HepG2 (cell line): ENCODE data around the gene SLC25A23. TPM values are rescaled to one million over a fixed set of nuclear protein-coding genes. Genes with fewer than 3 reads are reported as not detected.

Experiments used
- ATAC-seq: fragments of 200-7000 bp; cut with Tn5 transposase; 3 replicates; pipeline ENCODE4 v1.9.1; 2020; ENCODE audit warnings: mild to moderate bottlenecking, moderate library complexity
- BruUV-seq: library from RNA; stranded (reverse); fragments of 400-500 nt; replicated peaks from 2 replicates; lab custom pipeline; 2021; lab: Mats Ljungman, UMichigan
- CTCF ChIA-PET: fragments of 300-600 bp; formaldehyde crosslinking; extraction: SDS; loops from one replicate; lab custom pipeline; 2021; ENCODE audit warnings: low total read pairs, inconsistent platforms, low intra/inter-chr PET ratio; lab: Yijun Ruan, JAX
- POLR2A ChIA-PET: fragments of 350-600 bp; sonication (Branson Sonifier 250); formaldehyde crosslinking; loops from one replicate; lab custom pipeline; 2020; ENCODE audit warnings: antibody characterized with exemption, inconsistent platforms; lab: Yijun Ruan, JAX
- DNase-seq: peaks from one replicate; pipeline ENCODE4 v3.0.0-alpha.2; 2015; ENCODE audit warnings: low spot score
- FAIRE-seq: peaks from 3 replicates; lab custom pipeline; 2011; peaks lifted over from hg19 to GRCh38; lab: Jason Lieb, UNC
- H2AFZ ChIP-seq: one replicate; pipeline ENCODE4 v1.6.1; 2011; ENCODE audit warnings: low read length, inconsistent platforms
- H3K27ac ChIP-seq: fragments of 300-600 bp; 3 replicates; pipeline ENCODE4 v1.8.0; 2011; ENCODE audit warnings: mixed run types, mild to moderate bottlenecking, mixed read lengths, low read length, inconsistent platforms; ENCODE audit not compliant: insufficient read depth; ENCODE audit errors: extremely low read length
- H3K27me3 ChIP-seq, 2 experiments: fragments of 200-600 bp in 1 of 2; 2 replicates in 1 of 2; 3 replicates in 1 of 2; pipeline versions ENCODE4 v1.6.0 to v1.8.0; 2011; ENCODE audit warnings: low read length in 2 of 2, mild to moderate bottlenecking in 2 of 2, moderate library complexity in 2 of 2, inconsistent platforms in 1 of 2; ENCODE audit not compliant: insufficient read depth in 2 of 2, control insufficient read depth in 1 of 2
- H3K36me3 ChIP-seq, 2 experiments: fragments of 200-600 bp in 1 of 2; replicated peaks in 1 of 2; 2 replicates in 1 of 2; 3 replicates in 1 of 2; pipeline versions ENCODE4 v1.5.1 to v1.8.0; 2011; ENCODE audit warnings: low read length in 2 of 2, inconsistent platforms in 1 of 2; ENCODE audit not compliant: insufficient read depth in 2 of 2, control insufficient read depth in 1 of 2
- H3K4me1 ChIP-seq: 2 replicates; pipeline ENCODE4 v1.5.1; 2012; ENCODE audit warnings: low read length, inconsistent platforms; ENCODE audit not compliant: insufficient read depth
- H3K4me2 ChIP-seq: 2 replicates; pipeline ENCODE4 v1.6.0; 2011; ENCODE audit warnings: low read depth, low read length, inconsistent platforms
- H3K4me3 ChIP-seq, 3 experiments: fragments of 200-600 bp in 1 of 3; sonication (generic), shearing (Covaris generic) in 1 of 3; replicated peaks in 1 of 3; 2 replicates each; pipeline ENCODE4 v1.5.1; 2011 to 2016; ENCODE audit warnings: low read length in 3 of 3, inconsistent platforms in 2 of 3, low read depth in 2 of 3, mild to moderate bottlenecking in 2 of 3, control low read depth in 1 of 3, mixed read lengths in 1 of 3; ENCODE audit not compliant: insufficient read depth in 1 of 3
- H3K79me2 ChIP-seq: one replicate; pipeline ENCODE4 v1.6.1; 2011; ENCODE audit warnings: low read length, inconsistent platforms; ENCODE audit not compliant: insufficient read depth
- H3K9ac ChIP-seq: 2 replicates; pipeline ENCODE4 v1.6.0; 2011; ENCODE audit warnings: mild to moderate bottlenecking, low read depth, low read length, inconsistent platforms; ENCODE audit not compliant: insufficient read depth
- H3K9me3 ChIP-seq: 2 replicates; pipeline ENCODE4 v1.5.1; 2012; ENCODE audit warnings: mild to moderate bottlenecking, low read length
- H4K20me1 ChIP-seq: 2 replicates; pipeline ENCODE4 v1.6.0; 2011; ENCODE audit warnings: inconsistent platforms, mild to moderate bottlenecking, low read length, moderate library complexity; ENCODE audit not compliant: insufficient read depth
- ARNT2 ChIP-seq: sonication (generic); formaldehyde crosslinking; IDR thresholded peaks from 2 replicates; pipeline ENCODE4 v1.8.0; 2022; ENCODE audit warnings: mild to moderate bottlenecking, low read depth, missing genetic modification reagents, moderate library complexity
- HHEX ChIP-seq: IDR thresholded peaks from 2 replicates; pipeline ENCODE4 v1.6.1; 2016; ENCODE audit warnings: control low read depth
- HNF4G ChIP-seq, 2 experiments: sonication (generic) in 1 of 2; formaldehyde crosslinking in 1 of 2; IDR thresholded peaks; 2 replicates each; pipeline versions ENCODE4 v1.4.0 to v1.6.1; 2011 to 2020; ENCODE audit warnings: borderline replicate concordance in 2 of 2, low read depth in 2 of 2, mild to moderate bottlenecking in 2 of 2, low read length in 1 of 2, missing genetic modification reagents in 1 of 2, moderate library complexity in 1 of 2
- IKZF4 ChIP-seq: sonication (generic); formaldehyde crosslinking; IDR thresholded peaks from 2 replicates; pipeline ENCODE4 v1.5.1; 2020; ENCODE audit warnings: borderline replicate concordance, mild to moderate bottlenecking, low read depth, missing genetic modification reagents; ENCODE audit errors: not compliant biosample characterization
- MTERF4 ChIP-seq: sonication (generic); formaldehyde crosslinking; IDR thresholded peaks from 2 replicates; pipeline ENCODE4 v1.8.0; 2023; ENCODE audit warnings: mild to moderate bottlenecking, missing genetic modification reagents
- MYPOP ChIP-seq: sonication (generic); formaldehyde crosslinking; IDR thresholded peaks from 2 replicates; pipeline ENCODE4 v1.8.1; 2023; ENCODE audit warnings: mild to moderate bottlenecking, moderate library complexity, missing genetic modification reagents
- NFYB ChIP-seq: sonication (generic); formaldehyde crosslinking; IDR thresholded peaks from 2 replicates; pipeline ENCODE4 v1.4.0; 2020; ENCODE audit warnings: missing genetic modification reagents
- NR2F1 ChIP-seq, 2 experiments: fragments of 450-650 bp in 1 of 2; formaldehyde crosslinking in 1 of 2; IDR thresholded peaks; 2 replicates each; pipeline versions ENCODE4 v1.5.0 to v1.6.1; 2016 to 2020; ENCODE audit warnings: mild to moderate bottlenecking in 1 of 2, missing compliant biosample characterization in 1 of 2, missing genetic modification reagents in 1 of 2, moderate library complexity in 1 of 2
- PHF20 ChIP-seq: sonication (generic); formaldehyde crosslinking; IDR thresholded peaks from 2 replicates; pipeline ENCODE4 v1.5.0; 2020; ENCODE audit warnings: mild to moderate bottlenecking, missing genetic modification reagents
- PHF21A ChIP-seq: sonication (generic); formaldehyde crosslinking; IDR thresholded peaks from 2 replicates; pipeline ENCODE4 v1.5.0; 2020; ENCODE audit warnings: mild to moderate bottlenecking, missing genetic modification reagents
- ZKSCAN8 ChIP-seq: IDR thresholded peaks from 2 replicates; pipeline ENCODE4 v1.6.1; 2016; ENCODE audit warnings: borderline replicate concordance, missing genetic modification reagents, missing compliant biosample characterization
- ZMYM4 ChIP-seq: sonication (generic); formaldehyde crosslinking; IDR thresholded peaks from 2 replicates; pipeline ENCODE4 v1.8.1; 2023; ENCODE audit warnings: mild to moderate bottlenecking, missing genetic modification reagents
- ZNF101 ChIP-seq: sonication (generic); formaldehyde crosslinking; IDR thresholded peaks from 2 replicates; pipeline ENCODE4 v1.4.0; 2020; ENCODE audit warnings: mild to moderate bottlenecking, low read depth, missing genetic modification reagents, borderline replicate concordance
- ZNF280D ChIP-seq: sonication (generic); formaldehyde crosslinking; IDR thresholded peaks from 2 replicates; pipeline ENCODE4 v1.5.1; 2020; ENCODE audit warnings: mild to moderate bottlenecking, missing genetic modification reagents
- ZNF33B ChIP-seq: sonication (generic); formaldehyde crosslinking; IDR thresholded peaks from 2 replicates; pipeline ENCODE4 v1.5.1; 2020; ENCODE audit warnings: mild to moderate bottlenecking, missing genetic modification reagents
- ZNF430 ChIP-seq: sonication (generic); formaldehyde crosslinking; IDR thresholded peaks from 2 replicates; pipeline ENCODE4 v1.9.0; 2021; ENCODE audit warnings: mild to moderate bottlenecking, missing genetic modification reagents
- ZNF598 ChIP-seq: sonication (generic); formaldehyde crosslinking; IDR thresholded peaks from 2 replicates; pipeline ENCODE4 v1.5.1; 2020; ENCODE audit warnings: mild to moderate bottlenecking, missing genetic modification reagents, borderline replicate concordance
- ZNF709 ChIP-seq: sonication (generic); formaldehyde crosslinking; IDR thresholded peaks from 2 replicates; pipeline ENCODE4 v1.5.0; 2020; ENCODE audit warnings: mild to moderate bottlenecking, missing genetic modification reagents
- WGBS: methylation state at CpG from one replicate; pipeline ENCODE4 v1.1.6; 2017; ENCODE audit warnings: low lambda C conversion rate; 5-methylcytosine and 5-hydroxymethylcytosine counted together
- in situ Hi-C: cut with HindIII; loops from 2 replicates; pipeline ENCODE4 v1.10.0; 2017; ENCODE audit warnings: low pct_unique_long_range_greater_than_20kb; ENCODE audit not compliant: extremely low pct_ligation_motif_present
- intact Hi-C: fragments of 100-400 bp; cut with micrococcal nuclease; formaldehyde crosslinking; loops from one replicate; pipeline ENCODE4 v1.10.0; 2022; ENCODE audit not compliant: unreplicated experiment
- polyA plus RNA-seq, 8 experiments: library from polyadenylated mRNA; depleted of rRNA in 3 of 8; stranded (reverse) in 7 of 8; unstranded in 1 of 8; fragments of >200 nt; fragmentation: Illumina TruSeq in 4 of 8; extraction: Trizol in 4 of 8; gene quantifications; 2 replicates each; pipeline versions ENCODE4 v1.2.1 to v1.2.3, GENCODE V29; 2011 to 2016; ENCODE audit warnings: low read depth in 4 of 8, missing spikeins in 1 of 8, mixed read lengths in 1 of 8; ENCODE audit not compliant: insufficient read depth in 1 of 8
- total RNA-seq, 5 experiments: library from RNA; depleted of rRNA; stranded (reverse); fragments of >200 nt; fragmentation: Illumina TruSeq; extraction: Trizol; gene quantifications; 2 replicates each; pipeline ENCODE4 v1.2.3, GENCODE V29; 2016; ENCODE audit warnings: low read depth in 1 of 5

Gene SLC25A23
- total and polyA plus RNA-seq, 2 of the 13 experiments (the other 11 are each of a cell fraction or from before 2014, with no cell fraction given): 12.4 to 15.2 TPM

DNA sequence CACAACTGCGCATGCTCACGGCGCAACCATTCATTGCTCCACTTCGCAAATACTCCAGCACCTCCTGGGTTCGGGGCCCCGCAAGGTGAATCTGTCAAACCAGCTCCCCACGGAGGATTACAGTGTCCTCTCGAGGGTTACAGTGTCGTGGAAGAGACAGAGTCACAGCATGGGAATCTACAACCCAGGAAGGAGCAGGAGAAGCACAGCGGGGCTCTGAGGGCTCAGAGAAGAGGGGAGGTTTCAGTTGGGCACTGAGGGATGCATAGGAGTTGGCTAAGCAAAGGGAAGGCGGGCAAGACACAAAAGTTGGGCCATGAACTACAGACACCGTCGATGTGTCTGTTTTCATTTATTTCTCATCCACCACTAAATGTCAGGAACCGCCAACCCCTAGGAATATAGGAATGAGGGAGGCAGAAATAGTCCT lies 65.6 kb downstream of the SLC25A23 start:
- Histone ChIP-seq H3K9ac (peak overlapping the region; percentile 88), H3K27me3 (no peaks in the 10 kb centered on the region; a peak in 1 of 5 replicates), H3K9me3 (no peaks in the 10 kb centered on the region), H3K4me1 (peaks cover 24% of the 10 kb centered on the region), H3K4me3 (peak overlapping the region; percentile 81 to 99 (median 92)), H3K79me2 (peaks cover 18% of the 10 kb centered on the region), H3K36me3 (peaks cover 2 to 13% of the 10 kb centered on the region in 2 experiments; a peak in 3 of 5 replicates), H3K27ac (peak overlapping the region; percentile 65), H3K4me2 (peak overlapping the region; percentile 96), H4K20me1 (no peaks in the 10 kb centered on the region), H2AFZ (peak overlapping the region; percentile 70)
- ChIA-PET CTCF (no interaction called here), POLR2A (interaction anchor here (1.7 to 5.5 kb wide), 2 partner anchors 8 to 21 kb away, joined by 15 to 45 read pairs; partner anchors contain the start of gene ALKBH7)
- DNase-seq: no peak
- ATAC-seq: no peak; the same call in 2 of the 3 replicates
- intact Hi-C loops: no loop called here
- no peak for FAIRE-seq
- in situ Hi-C loops: no loop called here
- 32% methylated on average over 9 of the region's 14 CpGs for WGBS
- BruUV-seq: no TSS peak
- TF ChIP-seq PHF20 (CRISPR knock-in tag) (no peak), PHF21A (CRISPR knock-in tag) (0 out of 2 replicates have a peak, but pooled peaks have one; percentile 30), ZNF33B (CRISPR knock-in tag) (no peak), ZNF709 (CRISPR knock-in tag) (0 out of 2 replicates have a peak, but pooled peaks have one; percentile 8), ARNT2 (no peak), HNF4G (IDR thresholded peaks at IDR 0.05; ENCODE audit: borderline replicate concordance, low read depth, low read length) (no peak), HNF4G (CRISPR knock-in tag; IDR thresholded peaks at IDR 0.05; ENCODE audit: borderline replicate concordance, low read depth) (no peak), ZMYM4 (CRISPR knock-in tag) (peak; percentile 49; the same call in 1 of the 2 replicates), IKZF4 (no peak), ZNF598 (0 out of 2 replicates have a peak, but pooled peaks have one; percentile 20), HHEX (CRISPR knock-in tag) (no peak), ZNF280D (0 out of 2 replicates have a peak, but pooled peaks have one; percentile 22), ZKSCAN8 (CRISPR knock-in tag) (0 out of 2 replicates have a peak, but pooled peaks have one; percentile 26), MTERF4 (CRISPR knock-in tag) (peak; percentile 41; the same call in 1 of the 2 replicates), ZNF430 (CRISPR knock-in tag) (no peak), MYPOP (CRISPR knock-in tag) (peak; percentile 49; the same call in 1 of the 2 replicates), NFYB (CRISPR knock-in tag) (no peak), NR2F1 (CRISPR knock-in tag; IDR thresholded peaks at IDR 0.05) (no peak), ZNF101 (CRISPR knock-in tag) (no peak)
